ENCODE data around the gene TRPM3. TPM values are rescaled to one million over a fixed set of nuclear protein-coding genes. Genes with fewer than 3 reads are reported as not detected.

The TRPM3 gene
- total RNA-seq, 1 experiment from 2014 or later = not detected

DNA sequence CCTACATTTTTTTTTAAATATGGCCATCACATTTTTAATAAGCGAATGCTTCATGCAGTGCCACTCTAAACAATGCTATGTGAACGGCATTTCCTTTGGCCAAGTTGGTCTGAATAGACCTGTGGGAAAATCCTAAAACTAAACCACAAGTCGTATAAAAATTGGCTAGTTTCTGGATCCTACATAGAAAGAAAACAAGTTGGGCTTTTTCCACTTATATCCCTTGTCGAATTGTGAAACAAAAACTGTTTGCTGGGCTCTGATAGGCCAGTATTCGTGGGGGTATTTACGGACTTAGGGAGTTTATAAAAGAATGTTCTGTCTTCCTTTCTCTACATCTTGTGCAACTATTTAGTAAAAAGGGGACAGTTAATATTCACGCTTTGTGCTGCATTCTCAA, 553.9 kb downstream of the TRPM3 start:
- Mint-ChIP-seq H3K27ac (ENCODE audit: unreplicated experiment) (no peak overlapping the region), H3K36me3 (ENCODE audit: insufficient read depth, unreplicated experiment) (no peaks in the 10 kb centered on the region), H3K27me3 (ENCODE audit: insufficient read depth, unreplicated experiment) (peaks cover 3% of the 10 kb centered on the region), H3K4me1 (ENCODE audit: low read depth, unreplicated experiment) (no peaks in the 10 kb centered on the region), H3K4me3 (ENCODE audit: unreplicated experiment) (no peak overlapping the region), H3K9me3 (ENCODE audit: unreplicated experiment) (no peaks in the 10 kb centered on the region)
- Histone ChIP-seq H3K27me3 (replicated peaks; ENCODE audit: control insufficient read depth, insufficient read depth, low read length) (no peaks in the 10 kb centered on the region), H3K4me3 (ENCODE audit: low read depth, low read length) (no peak overlapping the region), H3K9me3 (no peaks in the 10 kb centered on the region), H3K36me3 (ENCODE audit: control insufficient read depth, insufficient read depth, low read length) (no peaks in the 10 kb centered on the region), H3K4me1 (no peaks in the 10 kb centered on the region)
- DNase-seq = no peak
- CTCF ChIA-PET = no interaction called here
- TF ChIP-seq, protein P1, sequence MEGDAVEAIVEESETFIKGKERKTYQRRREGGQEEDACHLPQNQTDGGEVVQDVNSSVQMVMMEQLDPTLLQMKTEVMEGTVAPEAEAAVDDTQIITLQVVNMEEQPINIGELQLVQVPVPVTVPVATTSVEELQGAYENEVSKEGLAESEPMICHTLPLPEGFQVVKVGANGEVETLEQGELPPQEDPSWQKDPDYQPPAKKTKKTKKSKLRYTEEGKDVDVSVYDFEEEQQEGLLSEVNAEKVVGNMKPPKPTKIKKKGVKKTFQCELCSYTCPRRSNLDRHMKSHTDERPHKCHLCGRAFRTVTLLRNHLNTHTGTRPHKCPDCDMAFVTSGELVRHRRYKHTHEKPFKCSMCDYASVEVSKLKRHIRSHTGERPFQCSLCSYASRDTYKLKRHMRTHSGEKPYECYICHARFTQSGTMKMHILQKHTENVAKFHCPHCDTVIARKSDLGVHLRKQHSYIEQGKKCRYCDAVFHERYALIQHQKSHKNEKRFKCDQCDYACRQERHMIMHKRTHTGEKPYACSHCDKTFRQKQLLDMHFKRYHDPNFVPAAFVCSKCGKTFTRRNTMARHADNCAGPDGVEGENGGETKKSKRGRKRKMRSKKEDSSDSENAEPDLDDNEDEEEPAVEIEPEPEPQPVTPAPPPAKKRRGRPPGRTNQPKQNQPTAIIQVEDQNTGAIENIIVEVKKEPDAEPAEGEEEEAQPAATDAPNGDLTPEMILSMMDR (IDR thresholded peaks at IDR 0.05; ENCODE audit: insufficient read depth in 1 of 2, low read depth in 1 of 2, low read length in 1 of 2, severe bottlenecking in 1 of 2, unreplicated experiment in 1 of 2) = no peak
- POLR2A ChIA-PET = no interaction called here
- BruUV-seq (replicated peaks) = no TSS peak
- intact Hi-C loops (cut with micrococcal nuclease; ENCODE audit: unreplicated experiment) = no loop called here

- no peak for DNase-seq
- Mint-ChIP-seq H3K27ac (ENCODE audit: unreplicated experiment) (no peak overlapping the region), H3K27me3 (ENCODE audit: insufficient read depth, unreplicated experiment) (peaks cover 3% of the 10 kb centered on the region), H3K36me3 (ENCODE audit: insufficient read depth, unreplicated experiment) (no peaks in the 10 kb centered on the region), H3K9me3 (ENCODE audit: unreplicated experiment) (no peaks in the 10 kb centered on the region), H3K4me1 (ENCODE audit: low read depth, unreplicated experiment) (no peaks in the 10 kb centered on the region), H3K4me3 (ENCODE audit: unreplicated experiment) (no peak overlapping the region)
- Histone ChIP-seq H3K9me3 (no peaks in the 10 kb centered on the region), H3K36me3 (ENCODE audit: control insufficient read depth, insufficient read depth, low read length) (no peaks in the 10 kb centered on the region), H3K27me3 (replicated peaks; ENCODE audit: control insufficient read depth, insufficient read depth, low read length) (no peaks in the 10 kb centered on the region), H3K4me3 (ENCODE audit: low read depth, low read length) (no peak overlapping the region), H3K4me1 (no peaks in the 10 kb centered on the region)
- ChIA-PET POLR2A (no interaction called here), CTCF (no interaction called here)
- intact Hi-C loops (cut with micrococcal nuclease; ENCODE audit: unreplicated experiment) = no loop called here
- TF ChIP-seq, protein P1 (IDR thresholded peaks at IDR 0.05; ENCODE audit: insufficient read depth in 1 of 2, low read depth in 1 of 2, low read length in 1 of 2, severe bottlenecking in 1 of 2, unreplicated experiment in 1 of 2) = no peak
- no TSS peak for BruUV-seq (replicated peaks)
These were observed 554.7 kb downstream of the TRPM3 start for GRCh38 chr9:70566751-70567150.

GRCh38 chr9:70566066-70566465, 555.4 kb downstream of the TRPM3 start:
- BruUV-seq (replicated peaks) = no TSS peak
- H3K4me3 Mint-ChIP-seq (ENCODE audit: unreplicated experiment) = no peak overlapping the region
- H3K36me3 ChIP-seq (ENCODE audit: control insufficient read depth, insufficient read depth, low read length) = no peaks in the 10 kb centered on the region
- no peak for DNase-seq
- intact Hi-C loops (cut with micrococcal nuclease; ENCODE audit: unreplicated experiment) = no loop called here
- no peaks in the 10 kb centered on the region for H3K36me3 Mint-ChIP-seq (ENCODE audit: insufficient read depth, unreplicated experiment)
- no peaks in the 10 kb centered on the region for H3K4me1 Mint-ChIP-seq (ENCODE audit: low read depth, unreplicated experiment)
- no peak overlapping the region for H3K4me3 ChIP-seq (ENCODE audit: low read depth, low read length)
- no peak overlapping the region for H3K27ac Mint-ChIP-seq (ENCODE audit: unreplicated experiment)
- H3K27me3 ChIP-seq (replicated peaks; ENCODE audit: control insufficient read depth, insufficient read depth, low read length) = no peaks in the 10 kb centered on the region
- TF ChIP-seq, protein P1 (IDR thresholded peaks at IDR 0.05; ENCODE audit: insufficient read depth in 1 of 2, low read depth in 1 of 2, low read length in 1 of 2, severe bottlenecking in 1 of 2, unreplicated experiment in 1 of 2) = no peak
- H3K27me3 Mint-ChIP-seq (ENCODE audit: insufficient read depth, unreplicated experiment) = peaks cover 3% of the 10 kb centered on the region
- H3K9me3 Mint-ChIP-seq (ENCODE audit: unreplicated experiment) = no peaks in the 10 kb centered on the region
- no peaks in the 10 kb centered on the region for H3K9me3 ChIP-seq
- H3K4me1 ChIP-seq = no peaks in the 10 kb centered on the region
- ChIA-PET CTCF (no interaction called here), POLR2A (no interaction called here)
